HEK293 (cell line): ENCODE results near the gene SORL1.

Source experiments
- CTCF ChIA-PET: fragments of 350-600 bp; formaldehyde crosslinking; extraction: SDS; loops from one replicate; lab custom pipeline; 2021; ENCODE audit warnings: antibody characterized with exemption; lab: Yijun Ruan, JAX
- POLR2A ChIA-PET: fragments of 300-600 bp; formaldehyde crosslinking; extraction: SDS; loops from one replicate; lab custom pipeline; 2020; ENCODE audit warnings: antibody characterized with exemption, inconsistent platforms; lab: Yijun Ruan, JAX
- H3K27ac ChIP-seq: fragments of 200-500 bp; sonication (Bioruptor generic); 2 replicates; pipeline ENCODE4 v1.5.1; 2014; ENCODE audit warnings: low read depth, low read length, control low read depth, inconsistent platforms; ENCODE audit errors: extremely low read depth
- H3K36me3 ChIP-seq, 2 experiments: fragments of 200-500 bp in 1 of 2; sonication (Bioruptor generic) in 1 of 2; 1 replicate in 1 of 2; 2 replicates in 1 of 2; pipeline ENCODE4 v1.5.1; 2014 to 2017; ENCODE audit warnings: inconsistent platforms in 2 of 2, low read length in 2 of 2; ENCODE audit not compliant: control insufficient read depth in 2 of 2, insufficient read depth in 1 of 2
- H3K4me1 ChIP-seq: fragments of 200-500 bp; sonication (Bioruptor generic); 2 replicates; pipeline ENCODE4 v1.5.1; 2014; ENCODE audit warnings: mild to moderate bottlenecking, low read length, inconsistent platforms; ENCODE audit not compliant: control insufficient read depth, insufficient read depth
- H3K4me3 ChIP-seq: 2 replicates; pipeline ENCODE4 v1.5.1; 2011; ENCODE audit warnings: low read depth, mild to moderate bottlenecking, control low read depth, low read length, moderate library complexity
- H3K9me3 ChIP-seq: fragments of 200-500 bp; sonication (Bioruptor generic); 2 replicates; pipeline ENCODE4 v1.5.1; 2014; ENCODE audit warnings: low read depth, low read length, inconsistent platforms; ENCODE audit not compliant: control insufficient read depth, insufficient read depth
- ZBTB48 ChIP-seq: fragments of 450-650 bp; formaldehyde crosslinking; IDR thresholded peaks from 2 replicates; pipeline ENCODE4 v1.5.1; 2016; ENCODE audit warnings: missing biosample characterization, missing genetic modification characterization
- ZBTB7A ChIP-seq: fragments of 450-650 bp; formaldehyde crosslinking; IDR thresholded peaks from 2 replicates; pipeline ENCODE4 v1.5.1; 2016; ENCODE audit warnings: low read depth, missing biosample characterization, missing genetic modification characterization
- ZFP41 ChIP-seq: fragments of 450-650 bp; formaldehyde crosslinking; IDR thresholded peaks from 2 replicates; pipeline ENCODE4 v1.5.1; 2016; ENCODE audit warnings: missing biosample characterization, missing genetic modification characterization, borderline replicate concordance
- ZFP69B ChIP-seq: fragments of 450-650 bp; formaldehyde crosslinking; IDR thresholded peaks from 2 replicates; pipeline ENCODE4 v1.5.1; 2016; ENCODE audit warnings: missing biosample characterization, missing genetic modification characterization
- ZNF133 ChIP-seq: fragments of 450-650 bp; formaldehyde crosslinking; IDR thresholded peaks from 2 replicates; pipeline ENCODE4 v1.5.1; 2016; ENCODE audit warnings: missing biosample characterization, missing genetic modification characterization
- ZNF19 ChIP-seq: fragments of 450-650 bp; formaldehyde crosslinking; IDR thresholded peaks from 2 replicates; pipeline ENCODE4; 2016; ENCODE audit warnings: missing biosample characterization, missing genetic modification characterization, low read depth
- ZNF214 ChIP-seq: fragments of 450-650 bp; formaldehyde crosslinking; IDR thresholded peaks from 2 replicates; pipeline ENCODE4 v1.5.1; 2017; ENCODE audit warnings: missing biosample characterization, mild to moderate bottlenecking, missing genetic modification characterization, borderline replicate concordance
- ZNF341 ChIP-seq: fragments of 450-650 bp; formaldehyde crosslinking; IDR thresholded peaks from 2 replicates; pipeline ENCODE4; 2016; ENCODE audit warnings: low read depth, missing biosample characterization, missing genetic modification characterization
- ZNF521 ChIP-seq: fragments of 450-650 bp; formaldehyde crosslinking; IDR thresholded peaks from 2 replicates; pipeline ENCODE4 v1.5.1; 2017; ENCODE audit warnings: missing biosample characterization, mild to moderate bottlenecking, missing genetic modification characterization
- ZNF830 ChIP-seq: fragments of 450-650 bp; IDR thresholded peaks from 2 replicates; pipeline ENCODE4 v1.5.0; 2018; ENCODE audit warnings: missing biosample characterization, missing genetic modification characterization, low read depth, mild to moderate bottlenecking, moderate library complexity
- ZSCAN30 ChIP-seq: fragments of 450-650 bp; IDR thresholded peaks from 2 replicates; pipeline ENCODE4 v1.5.1; 2018; ENCODE audit warnings: missing biosample characterization, mild to moderate bottlenecking, missing genetic modification characterization, moderate library complexity
- TF ChIP-seq, protein P1 (sequence below): fragments of 450-650 bp; formaldehyde crosslinking; IDR thresholded peaks from 2 replicates; pipeline ENCODE4 v1.5.0; 2017; ENCODE audit warnings: missing biosample characterization, missing genetic modification characterization, borderline replicate concordance
- TF ChIP-seq, protein P2 (sequence below): sonication (generic); formaldehyde crosslinking; IDR thresholded peaks from 2 replicates; pipeline ENCODE4 v1.8.1; 2022; ENCODE audit warnings: mild to moderate bottlenecking, moderate library complexity, missing genetic modification reagents
- TF ChIP-seq, protein P3 (sequence below): fragments of 450-650 bp; formaldehyde crosslinking; IDR thresholded peaks from 2 replicates; pipeline ENCODE4 v1.5.1; 2017; ENCODE audit warnings: missing biosample characterization, missing genetic modification characterization
- TF ChIP-seq, protein P4 (sequence below): fragments of 450-650 bp; formaldehyde crosslinking; IDR thresholded peaks from 2 replicates; pipeline ENCODE4 v1.5.1; 2017; ENCODE audit warnings: missing biosample characterization, mild to moderate bottlenecking, missing genetic modification characterization, moderate library complexity

The SORL1 gene

DNA sequence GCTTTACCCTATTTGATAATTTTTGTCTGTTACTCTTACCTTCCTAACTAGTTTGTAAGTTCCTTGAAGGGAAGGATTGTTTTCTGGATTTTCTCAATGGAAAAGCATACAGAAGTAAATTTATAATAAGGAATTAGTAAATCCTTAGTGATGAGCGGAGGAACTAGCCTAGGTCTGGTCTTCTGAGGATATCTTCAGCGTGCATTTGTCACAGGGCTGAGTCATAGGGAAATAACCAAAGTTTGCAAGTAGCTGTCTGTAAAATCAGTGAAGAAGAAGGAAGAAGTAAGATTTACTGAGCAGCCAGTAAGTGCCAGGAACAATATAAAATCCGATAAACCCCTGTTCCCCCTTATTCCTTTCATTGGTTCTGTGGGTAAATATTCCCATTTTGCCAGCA is 163.4 kb downstream of the SORL1 start:
- Histone ChIP-seq H3K36me3 (peaks cover 0 to 10% of the 10 kb centered on the region in 2 experiments; a peak in 1 of 3 replicates), H3K4me1 (no peaks in the 10 kb centered on the region), H3K27ac (no peak overlapping the region), H3K4me3 (no peak overlapping the region), H3K9me3 (no peaks in the 10 kb centered on the region)
- ChIA-PET CTCF (interaction anchor here (0.6 kb wide), 3 partner anchors 34 to 1136 kb away, joined by 3 to 5 read pairs (median 5); no protein-coding TSS in a partner anchor), POLR2A (no interaction called here)
- TF ChIP-seq ZNF521 (tag by site-specific recombination) = no peak
- TF ChIP-seq, protein P1, sequence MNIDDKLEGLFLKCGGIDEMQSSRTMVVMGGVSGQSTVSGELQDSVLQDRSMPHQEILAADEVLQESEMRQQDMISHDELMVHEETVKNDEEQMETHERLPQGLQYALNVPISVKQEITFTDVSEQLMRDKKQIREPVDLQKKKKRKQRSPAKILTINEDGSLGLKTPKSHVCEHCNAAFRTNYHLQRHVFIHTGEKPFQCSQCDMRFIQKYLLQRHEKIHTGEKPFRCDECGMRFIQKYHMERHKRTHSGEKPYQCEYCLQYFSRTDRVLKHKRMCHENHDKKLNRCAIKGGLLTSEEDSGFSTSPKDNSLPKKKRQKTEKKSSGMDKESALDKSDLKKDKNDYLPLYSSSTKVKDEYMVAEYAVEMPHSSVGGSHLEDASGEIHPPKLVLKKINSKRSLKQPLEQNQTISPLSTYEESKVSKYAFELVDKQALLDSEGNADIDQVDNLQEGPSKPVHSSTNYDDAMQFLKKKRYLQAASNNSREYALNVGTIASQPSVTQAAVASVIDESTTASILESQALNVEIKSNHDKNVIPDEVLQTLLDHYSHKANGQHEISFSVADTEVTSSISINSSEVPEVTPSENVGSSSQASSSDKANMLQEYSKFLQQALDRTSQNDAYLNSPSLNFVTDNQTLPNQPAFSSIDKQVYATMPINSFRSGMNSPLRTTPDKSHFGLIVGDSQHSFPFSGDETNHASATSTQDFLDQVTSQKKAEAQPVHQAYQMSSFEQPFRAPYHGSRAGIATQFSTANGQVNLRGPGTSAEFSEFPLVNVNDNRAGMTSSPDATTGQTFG (tag by site-specific recombination) = no peak

DNA sequence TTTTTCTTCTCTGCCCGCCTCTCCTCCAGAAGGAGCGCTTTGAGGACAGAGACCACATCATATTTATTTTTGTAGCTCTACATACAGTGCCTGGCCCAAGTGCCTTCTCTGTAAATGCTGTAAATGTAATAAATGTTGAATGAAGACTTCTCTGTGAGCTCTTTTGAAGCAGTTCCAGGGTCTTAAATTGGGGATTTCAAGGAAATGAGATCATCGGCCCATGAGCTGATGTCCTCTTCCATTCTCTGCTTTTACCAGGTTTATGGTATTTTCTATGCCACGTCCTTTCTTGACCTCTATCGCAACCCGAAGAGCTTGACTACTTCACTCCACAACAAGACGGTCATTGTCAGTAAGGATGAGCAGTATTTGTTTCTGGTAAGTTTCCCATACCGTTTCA is 166.4 kb downstream of the SORL1 start:
- ChIA-PET POLR2A (no interaction called here), CTCF (interaction anchor here (0.7 kb wide), 2 partner anchors 36 to 888 kb away, joined by 3 to 4 read pairs; no protein-coding TSS in a partner anchor)
- Histone ChIP-seq H3K27ac (no peak overlapping the region), H3K4me3 (no peak overlapping the region), H3K36me3 (peaks cover 0 to 20% of the 10 kb centered on the region in 2 experiments; a peak in 1 of 3 replicates), H3K9me3 (no peaks in the 10 kb centered on the region), H3K4me1 (no peaks in the 10 kb centered on the region)
- TF ChIP-seq ZNF19 (tag by site-specific recombination) = no peak
- TF ChIP-seq, protein P2, sequence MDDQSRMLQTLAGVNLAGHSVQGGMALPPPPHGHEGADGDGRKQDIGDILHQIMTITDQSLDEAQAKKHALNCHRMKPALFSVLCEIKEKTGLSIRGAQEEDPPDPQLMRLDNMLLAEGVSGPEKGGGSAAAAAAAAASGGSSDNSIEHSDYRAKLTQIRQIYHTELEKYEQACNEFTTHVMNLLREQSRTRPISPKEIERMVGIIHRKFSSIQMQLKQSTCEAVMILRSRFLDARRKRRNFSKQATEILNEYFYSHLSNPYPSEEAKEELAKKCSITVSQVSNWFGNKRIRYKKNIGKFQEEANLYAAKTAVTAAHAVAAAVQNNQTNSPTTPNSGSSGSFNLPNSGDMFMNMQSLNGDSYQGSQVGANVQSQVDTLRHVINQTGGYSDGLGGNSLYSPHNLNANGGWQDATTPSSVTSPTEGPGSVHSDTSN (CRISPR knock-in tag) = no peak
- TF ChIP-seq ZNF830 (tag by site-specific recombination) = no peak
- TF ChIP-seq ZNF133 (tag by site-specific recombination) = no peak
- TF ChIP-seq, protein P3, sequence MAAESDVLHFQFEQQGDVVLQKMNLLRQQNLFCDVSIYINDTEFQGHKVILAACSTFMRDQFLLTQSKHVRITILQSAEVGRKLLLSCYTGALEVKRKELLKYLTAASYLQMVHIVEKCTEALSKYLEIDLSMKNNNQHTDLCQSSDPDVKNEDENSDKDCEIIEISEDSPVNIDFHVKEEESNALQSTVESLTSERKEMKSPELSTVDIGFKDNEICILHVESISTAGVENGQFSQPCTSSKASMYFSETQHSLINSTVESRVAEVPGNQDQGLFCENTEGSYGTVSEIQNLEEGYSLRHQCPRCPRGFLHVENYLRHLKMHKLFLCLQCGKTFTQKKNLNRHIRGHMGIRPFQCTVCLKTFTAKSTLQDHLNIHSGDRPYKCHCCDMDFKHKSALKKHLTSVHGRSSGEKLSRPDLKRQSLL (tag by site-specific recombination) = no peak
- no peak for TF ChIP-seq ZBTB7A (tag by site-specific recombination)
- no peak for TF ChIP-seq ZNF214 (tag by site-specific recombination)
- TF ChIP-seq ZNF341 (tag by site-specific recombination) = no peak
- TF ChIP-seq ZFP41 (tag by site-specific recombination) = no peak
- TF ChIP-seq, protein P4, sequence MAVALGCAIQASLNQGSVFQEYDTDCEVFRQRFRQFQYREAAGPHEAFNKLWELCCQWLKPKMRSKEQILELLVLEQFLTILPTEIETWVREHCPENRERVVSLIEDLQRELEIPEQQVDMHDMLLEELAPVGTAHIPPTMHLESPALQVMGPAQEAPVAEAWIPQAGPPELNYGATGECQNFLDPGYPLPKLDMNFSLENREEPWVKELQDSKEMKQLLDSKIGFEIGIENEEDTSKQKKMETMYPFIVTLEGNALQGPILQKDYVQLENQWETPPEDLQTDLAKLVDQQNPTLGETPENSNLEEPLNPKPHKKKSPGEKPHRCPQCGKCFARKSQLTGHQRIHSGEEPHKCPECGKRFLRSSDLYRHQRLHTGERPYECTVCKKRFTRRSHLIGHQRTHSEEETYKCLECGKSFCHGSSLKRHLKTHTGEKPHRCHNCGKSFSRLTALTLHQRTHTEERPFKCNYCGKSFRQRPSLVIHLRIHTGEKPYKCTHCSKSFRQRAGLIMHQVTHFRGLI (tag by site-specific recombination) = no peak
- no peak for TF ChIP-seq ZBTB48
- TF ChIP-seq ZFP69B (tag by site-specific recombination) = no peak
- no peak for TF ChIP-seq ZSCAN30 (tag by site-specific recombination)
